Type B pancreatic cell (in vitro differentiated cells): ENCODE measurements around the gene MAPK8IP1. TPM values are rescaled to one million over a fixed set of nuclear protein-coding genes. Genes with fewer than 3 reads are reported as not detected.

Experiments used
- DNase-seq: peaks from one replicate; pipeline ENCODE4 v3.0.0; 2021; ENCODE audit warnings: mixed read lengths; ENCODE audit not compliant: unreplicated experiment; ENCODE audit errors: extremely low spot score
- H3K27ac Mint-ChIP-seq: 2 replicates; pipeline ENCODE4 v1.8.0; 2021; ENCODE audit warnings: mild to moderate bottlenecking, mixed read lengths
- H3K27me3 Mint-ChIP-seq: 2 replicates; pipeline ENCODE4 v1.8.0; 2021; ENCODE audit warnings: mixed read lengths
- H3K36me3 Mint-ChIP-seq: 2 replicates; pipeline ENCODE4 v1.8.0; 2021; ENCODE audit warnings: mixed read lengths
- H3K4me1 Mint-ChIP-seq: one replicate; pipeline ENCODE4 v1.8.0; 2021; ENCODE audit warnings: mixed read lengths; ENCODE audit not compliant: unreplicated experiment
- H3K4me3 Mint-ChIP-seq: 2 replicates; pipeline ENCODE4 v1.8.0; 2021; ENCODE audit warnings: mild to moderate bottlenecking, mixed read lengths
- H3K9me3 Mint-ChIP-seq: 2 replicates; pipeline ENCODE4 v1.8.0; 2021; ENCODE audit warnings: mixed read lengths
- CTCF ChIP-seq: fragments of 200-600 bp; sonication (generic); conservative IDR thresholded peaks from 2 replicates; pipeline ENCODE4 v1.5.0; 2021; ENCODE audit warnings: antibody characterized with exemption, mild to moderate bottlenecking
- total RNA-seq: library from RNA; stranded (reverse); gene quantifications from 2 replicates; pipeline ENCODE4 v1.2.1, GENCODE V29; 2021; ENCODE audit warnings: low replicate concordance

MAPK8IP1 gene
- total RNA-seq, 1 donor from 2014 or later, result 23.7 TPM

GRCh38 chr11:45927332-45927683 lies 41.9 kb downstream of the MAPK8IP1 start:
- TF ChIP-seq CTCF, result no peak
- H3K4me1 Mint-ChIP-seq, result peaks cover 12% of the 10 kb centered on the region
- DNase-seq, result no peak
- H3K27me3 Mint-ChIP-seq, result peaks cover 21% of the 10 kb centered on the region
- peak overlapping the region; percentile 61 for H3K27ac Mint-ChIP-seq
- no peaks in the 10 kb centered on the region for H3K9me3 Mint-ChIP-seq
- H3K36me3 Mint-ChIP-seq, result peaks cover 7% of the 10 kb centered on the region
- no peak overlapping the region for H3K4me3 Mint-ChIP-seq

GRCh38 chr11:45927684-45928413 lies 42.4 kb downstream of the MAPK8IP1 start:
- no peak for DNase-seq
- Mint-ChIP-seq H3K27ac (peak overlapping the region; percentile 68), H3K9me3 (no peaks in the 10 kb centered on the region), H3K4me1 (peaks cover 12% of the 10 kb centered on the region), H3K4me3 (no peak overlapping the region), H3K36me3 (peaks cover 7% of the 10 kb centered on the region), H3K27me3 (peaks cover 21% of the 10 kb centered on the region)
- TF ChIP-seq CTCF, result no peak

- H3K4me3 Mint-ChIP-seq, result peak overlapping the region; percentile 51
- peaks cover 12% of the 10 kb centered on the region for H3K4me1 Mint-ChIP-seq
- H3K9me3 Mint-ChIP-seq, result no peaks in the 10 kb centered on the region
- no peak for TF ChIP-seq CTCF
- peaks cover 17% of the 10 kb centered on the region for H3K27me3 Mint-ChIP-seq
- H3K36me3 Mint-ChIP-seq, result peaks cover 7% of the 10 kb centered on the region
- DNase-seq, result peak; percentile 66
- peak overlapping the region; percentile 68 for H3K27ac Mint-ChIP-seq
Measured at GRCh38 chr11:45928535-45929215, 43.2 kb downstream of the MAPK8IP1 start.

DNA sequence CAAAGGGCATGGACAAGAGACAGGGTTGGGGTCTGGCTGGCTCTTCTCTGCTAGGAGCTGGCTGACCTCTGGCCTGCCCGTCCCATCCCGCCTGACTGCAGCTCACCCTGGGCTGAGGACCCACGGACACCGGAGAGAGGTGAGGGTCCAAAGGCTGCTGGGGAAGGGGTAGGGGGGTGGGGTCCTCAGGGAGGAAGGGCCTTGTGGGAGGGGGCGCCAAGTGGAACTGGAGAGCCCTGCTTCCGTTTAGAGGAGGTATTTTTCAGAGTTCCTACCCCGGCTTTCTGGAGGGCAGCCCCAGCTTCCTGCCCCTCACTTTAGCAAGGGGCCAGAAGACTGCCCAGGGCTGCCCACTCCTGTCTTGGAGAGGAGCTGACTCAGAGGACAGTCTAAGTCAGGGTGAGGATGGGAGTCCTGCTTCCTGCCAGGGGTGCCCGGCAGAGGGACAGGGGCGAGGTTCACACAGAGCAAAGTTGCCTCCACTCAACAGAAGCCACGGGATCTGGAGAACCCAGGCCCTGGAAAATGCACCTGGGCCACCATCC lies 44.1 kb downstream of the MAPK8IP1 start:
- no peak for TF ChIP-seq CTCF
- no peak for DNase-seq
- peaks cover 6% of the 10 kb centered on the region for H3K4me1 Mint-ChIP-seq
- no peaks in the 10 kb centered on the region for H3K9me3 Mint-ChIP-seq
- H3K27me3 Mint-ChIP-seq, result peaks cover 9% of the 10 kb centered on the region
- H3K36me3 Mint-ChIP-seq, result peaks cover 7% of the 10 kb centered on the region
- H3K27ac Mint-ChIP-seq, result peak overlapping the region; percentile 90
- H3K4me3 Mint-ChIP-seq, result no peak overlapping the region

DNA sequence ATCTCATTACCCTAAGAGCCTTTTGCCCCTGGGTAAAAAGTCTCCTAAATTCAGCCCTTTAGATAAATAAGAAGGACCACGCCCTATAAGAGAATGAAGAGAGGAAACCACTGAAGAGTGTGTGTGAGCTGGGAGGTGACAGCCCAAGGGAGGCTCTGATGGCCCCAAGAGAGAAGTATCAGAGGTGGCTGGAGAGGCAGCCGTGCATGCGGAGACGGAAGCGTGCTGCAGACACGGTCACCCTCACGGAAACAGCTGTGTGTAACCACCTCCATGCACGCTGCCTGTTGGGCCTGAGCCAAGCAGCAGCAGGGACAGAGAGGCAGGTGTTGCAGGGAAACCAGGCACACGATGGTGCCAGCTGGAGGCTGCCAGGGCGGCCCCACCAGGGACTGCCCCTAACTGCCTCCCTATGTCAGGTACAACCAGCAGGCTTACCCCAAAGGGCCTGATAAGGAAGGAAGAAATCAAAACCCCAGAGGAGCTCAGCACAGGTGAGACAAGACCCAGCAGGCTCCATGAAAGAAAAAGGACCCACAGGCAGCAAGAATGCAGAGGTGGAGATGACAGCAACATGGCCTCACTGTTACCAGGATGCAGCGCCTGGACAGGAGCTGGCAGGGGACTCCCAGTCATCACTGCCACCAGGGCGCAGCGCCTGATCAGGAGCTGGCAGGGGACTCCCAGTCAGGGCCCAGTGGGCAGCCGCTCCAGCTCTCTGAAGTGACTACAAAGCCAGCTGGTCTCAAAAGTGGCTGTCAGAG lies 44.8 kb downstream of the MAPK8IP1 start:
- peaks cover 6% of the 10 kb centered on the region for H3K4me1 Mint-ChIP-seq
- peaks cover 7% of the 10 kb centered on the region for H3K36me3 Mint-ChIP-seq

More for the DNA sequence above, 44.8 kb downstream of the MAPK8IP1 start:
- peak overlapping the region; percentile 90 for H3K27ac Mint-ChIP-seq
- DNase-seq, result no peak
- H3K9me3 Mint-ChIP-seq, result no peaks in the 10 kb centered on the region
- TF ChIP-seq CTCF, result no peak
- peaks cover 3% of the 10 kb centered on the region for H3K27me3 Mint-ChIP-seq
- no peak overlapping the region for H3K4me3 Mint-ChIP-seq
